CD4-positive, alpha-beta T cell (primary cell): ENCODE results near the gene SLC30A5. TPM values are rescaled to one million over a fixed set of nuclear protein-coding genes. Genes with fewer than 3 reads are reported as not detected.

ENCODE experiments used
- ATAC-seq: fragments of 200-7000 bp; cut with Tn5 transposase; one replicate; pipeline ENCODE4 v1.10.0; 2022; ENCODE audit warnings: mild to moderate bottlenecking; ENCODE audit not compliant: poor library complexity
- CTCF ChIA-PET: fragments of 350-600 bp; sonication (Branson Sonifier 250); formaldehyde crosslinking; loops from one replicate; lab custom pipeline; 2021; ENCODE audit warnings: antibody characterized with exemption, inconsistent platforms; lab: Charles Lee
- POLR2A ChIA-PET: fragments of 350-600 bp; sonication (Branson Sonifier 250); formaldehyde crosslinking; loops from one replicate; lab custom pipeline; 2021; ENCODE audit warnings: antibody characterized with exemption, inconsistent platforms; lab: Charles Lee
- DNase-seq, 14 experiments: peaks; one replicate each; pipeline ENCODE4 v3.0.0-alpha.2; 2013 to 2020; ENCODE audit warnings: mixed read lengths in 2 of 14
- H3K27ac ChIP-seq, 2 donors: one replicate each; pipeline versions ENCODE4 v1.5.1 to v1.7.0; 2013; ENCODE audit warnings: low read length in 2 of 2, low read depth in 1 of 2, mild to moderate bottlenecking in 1 of 2
- H3K27me3 ChIP-seq, 2 experiments: 1 replicate in 1 of 2; 2 replicates in 1 of 2; pipeline versions ENCODE4 v1.6.1 to v1.7.0; 2013; ENCODE audit warnings: low read length in 2 of 2, control low read depth in 1 of 2, mild to moderate bottlenecking in 1 of 2, moderate library complexity in 1 of 2; ENCODE audit not compliant: insufficient read depth in 2 of 2, control insufficient read depth in 1 of 2
- H3K36me3 ChIP-seq: one replicate; pipeline ENCODE4 v1.6.1; 2013; ENCODE audit warnings: low read length, control low read depth; ENCODE audit not compliant: insufficient read depth
- H3K4me1 ChIP-seq: one replicate; pipeline ENCODE4 v1.6.1; 2013; ENCODE audit warnings: low read length, control low read depth; ENCODE audit not compliant: insufficient read depth
- H3K4me3 ChIP-seq: one replicate; pipeline ENCODE4 v1.5.1; 2013; ENCODE audit warnings: mild to moderate bottlenecking, low read length, moderate library complexity
- H3K9me3 ChIP-seq, 2 experiments: 1 replicate in 1 of 2; 2 replicates in 1 of 2; pipeline versions ENCODE4 v1.6.1 to v1.7.0; 2013; ENCODE audit warnings: low read length in 2 of 2, mild to moderate bottlenecking in 2 of 2, control low read depth in 1 of 2, moderate library complexity in 1 of 2; ENCODE audit not compliant: control insufficient read depth in 1 of 2, insufficient read depth in 1 of 2
- H3K27ac Mint-ChIP-seq: one replicate; pipeline ENCODE4 v1.8.0; 2020; ENCODE audit warnings: mixed read lengths
- H3K27me3 Mint-ChIP-seq: one replicate; pipeline ENCODE4 v1.8.0; 2021; ENCODE audit warnings: mixed read lengths
- H3K36me3 Mint-ChIP-seq: one replicate; pipeline ENCODE4 v1.8.0; 2021; ENCODE audit warnings: low read depth, mixed read lengths
- H3K4me1 Mint-ChIP-seq: one replicate; pipeline ENCODE4 v1.8.0; 2021; ENCODE audit warnings: low read depth, mixed read lengths
- H3K4me3 Mint-ChIP-seq: one replicate; pipeline ENCODE4 v1.8.0; 2020; ENCODE audit warnings: mild to moderate bottlenecking, mixed read lengths
- H3K9me3 Mint-ChIP-seq: one replicate; pipeline ENCODE4 v1.8.0; 2020; ENCODE audit warnings: mixed read lengths
- CTCF ChIP-seq: fragments of 200-600 bp; IDR thresholded peaks from one replicate; pipeline ENCODE4 v1.8.0; 2022; ENCODE audit warnings: antibody characterized with exemption, mild to moderate bottlenecking
- intact Hi-C, 2 experiments: fragments of 100-400 bp; cut with DNase I in 1 of 2; cut with micrococcal nuclease in 1 of 2; formaldehyde crosslinking; loops; one replicate each; pipeline versions ENCODE4 v1.15.1 to v1.9.0; 2023 to 2025; cut with DNase I, micrococcal nuclease
- total RNA-seq, 174 experiments: library from RNA in 2 of 174; stranded (reverse) in 2 of 174; gene quantifications; one replicate each; pipeline ENCODE4 v1.2.3 and lab custom pipeline; 2021 to 2026

SLC30A5 gene
- total RNA-seq, 2 experiments from 2014 or later = 16.9 to 17.2 TPM

DNA sequence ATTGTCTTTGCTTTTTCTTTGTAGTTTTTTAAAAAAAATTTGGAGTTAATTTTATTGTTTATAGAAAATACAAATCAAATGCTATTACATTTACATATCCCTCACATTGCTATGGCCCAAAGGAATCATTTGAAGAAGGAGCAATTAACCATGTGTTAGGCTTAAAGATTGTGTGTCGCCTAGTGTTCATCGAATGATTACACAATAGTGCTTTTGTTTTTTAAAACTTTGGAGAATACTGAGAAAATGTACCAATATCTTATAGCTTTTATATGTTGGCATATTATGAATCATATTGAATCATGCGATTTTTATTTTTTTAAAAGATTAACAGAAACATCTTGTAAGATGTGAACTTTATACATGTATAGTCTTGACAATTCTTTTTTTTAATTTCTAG lies 21.7 kb downstream of the SLC30A5 start:
- Histone ChIP-seq H3K27ac (no peak overlapping the region), H3K27me3 (no peaks in the 10 kb centered on the region), H3K36me3 (peaks cover 48% of the 10 kb centered on the region), H3K4me3 (no peak overlapping the region), H3K4me1 (no peaks in the 10 kb centered on the region), H3K9me3 (no peaks in the 10 kb centered on the region)
- ATAC-seq (no peak), DNase-seq (no peak)
- Mint-ChIP-seq H3K4me3 (no peak overlapping the region), H3K27me3 (no peaks in the 10 kb centered on the region), H3K36me3 (peaks cover 71% of the 10 kb centered on the region), H3K9me3 (no peaks in the 10 kb centered on the region), H3K27ac (no peak overlapping the region), H3K4me1 (no peaks in the 10 kb centered on the region)
- no peak for TF ChIP-seq CTCF
- intact Hi-C loops = no loop called here
- POLR2A ChIA-PET = interaction anchor here (0.6 kb wide), 1 partner anchor 322 kb away, joined by 3 read pairs; no protein-coding TSS in a partner anchor
- CTCF ChIA-PET = interaction anchor here (2.3 kb wide), 1 partner anchor 72 kb away, joined by 5 read pairs; no protein-coding TSS in a partner anchor

DNA sequence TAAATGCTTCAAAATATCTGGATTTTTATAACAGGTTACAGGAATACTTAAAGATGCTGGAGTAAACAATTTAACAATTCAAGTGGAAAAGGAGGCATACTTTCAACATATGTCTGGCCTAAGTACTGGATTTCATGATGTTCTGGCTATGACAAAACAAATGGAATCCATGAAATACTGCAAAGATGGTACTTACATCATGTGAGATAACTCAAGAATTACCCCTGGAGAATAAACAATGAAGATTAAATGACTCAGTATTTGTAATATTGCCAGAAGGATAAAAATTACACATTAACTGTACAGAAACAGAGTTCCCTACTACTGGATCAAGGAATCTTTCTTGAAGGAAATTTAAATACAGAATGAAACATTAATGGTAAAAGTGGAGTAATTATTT lies 35.6 kb downstream of the SLC30A5 start:
- H3K27me3 Mint-ChIP-seq = no peaks in the 10 kb centered on the region
- Histone ChIP-seq H3K4me3 (no peak overlapping the region), H3K36me3 (peaks cover 36% of the 10 kb centered on the region), H3K27ac (no peak overlapping the region), H3K9me3 (no peaks in the 10 kb centered on the region), H3K27me3 (no peaks in the 10 kb centered on the region), H3K4me1 (no peaks in the 10 kb centered on the region)
- POLR2A ChIA-PET = no interaction called here
- ATAC-seq (no peak), DNase-seq (no peak)
- no peak for TF ChIP-seq CTCF
- H3K27ac Mint-ChIP-seq = no peak overlapping the region
- H3K4me3 Mint-ChIP-seq = no peak overlapping the region
- H3K36me3 Mint-ChIP-seq = peaks cover 60% of the 10 kb centered on the region
- CTCF ChIA-PET = no interaction called here
- intact Hi-C loops = no loop called here
- H3K4me1 Mint-ChIP-seq = no peaks in the 10 kb centered on the region
- no peaks in the 10 kb centered on the region for H3K9me3 Mint-ChIP-seq

DNA sequence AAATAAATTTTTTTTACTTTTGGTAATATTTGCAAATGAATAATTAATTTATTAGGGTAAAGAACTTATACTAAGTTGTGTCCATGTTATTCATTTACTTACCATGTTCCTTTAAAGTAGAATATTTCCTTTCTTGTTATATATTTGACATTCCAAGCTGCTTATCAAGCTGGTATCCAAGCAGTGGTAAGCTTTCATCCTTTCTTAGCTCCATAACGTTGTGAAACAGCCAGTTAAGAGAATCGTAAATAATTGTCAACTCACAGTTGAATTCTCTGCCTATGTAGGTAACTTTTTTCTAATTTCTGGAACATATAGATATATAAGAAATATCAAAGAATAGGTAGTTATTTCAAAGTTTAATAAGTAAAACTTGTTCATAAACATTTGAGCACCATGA lies 36.4 kb downstream of the SLC30A5 start:
- Histone ChIP-seq H3K4me1 (no peaks in the 10 kb centered on the region), H3K4me3 (no peak overlapping the region), H3K27me3 (no peaks in the 10 kb centered on the region), H3K27ac (no peak overlapping the region), H3K9me3 (no peaks in the 10 kb centered on the region), H3K36me3 (peaks cover 30% of the 10 kb centered on the region)
- TF ChIP-seq CTCF = no peak
- no peak overlapping the region for H3K4me3 Mint-ChIP-seq
- DNase-seq (no peak), ATAC-seq (no peak)
- H3K27me3 Mint-ChIP-seq = no peaks in the 10 kb centered on the region
- ChIA-PET CTCF (no interaction called here), POLR2A (no interaction called here)
- peaks cover 53% of the 10 kb centered on the region for H3K36me3 Mint-ChIP-seq
- intact Hi-C loops = no loop called here
- H3K27ac Mint-ChIP-seq = no peak overlapping the region
- H3K9me3 Mint-ChIP-seq = no peaks in the 10 kb centered on the region
- H3K4me1 Mint-ChIP-seq = no peaks in the 10 kb centered on the region
